BLaER1 treated with 17β-estradiol and CSF1 and Interleukin-3, amounts not matched to agents 10 nM and 100 nM (cell line): ENCODE measurements around the gene SH3BP2.

Experiments used
- H3K27ac ChIP-seq, 11 experiments: shearing (Covaris generic); formaldehyde crosslinking; 2 replicates each; pipeline ENCODE4 v1.8.1; 2022
- H3K27me3 ChIP-seq, 11 experiments: shearing (Covaris generic); formaldehyde crosslinking; 2 replicates each; pipeline ENCODE4 v1.8.1; 2022
- H3K36me3 ChIP-seq, 11 experiments: shearing (Covaris generic); formaldehyde crosslinking; 2 replicates each; pipeline ENCODE4 v1.8.1; 2022
- H3K4me1 ChIP-seq, 10 experiments: shearing (Covaris generic); formaldehyde crosslinking; 2 replicates each; pipeline ENCODE4 v1.8.1; 2022
- H3K4me2 ChIP-seq, 11 experiments: shearing (Covaris generic); formaldehyde crosslinking; 2 replicates each; pipeline ENCODE4 v1.8.1; 2022
- H3K4me3 ChIP-seq, 10 experiments: shearing (Covaris generic); formaldehyde crosslinking; 2 replicates each; pipeline ENCODE4 v1.8.1; 2022
- H3K9ac ChIP-seq, 11 experiments: shearing (Covaris generic); formaldehyde crosslinking; 2 replicates each; pipeline ENCODE4 v1.8.1; 2022
- H3K9me3 ChIP-seq, 11 experiments: shearing (Covaris generic); formaldehyde crosslinking; replicated peaks in 1 of 11; 2 replicates each; pipeline ENCODE4 v1.8.1; 2022
- H4K20me1 ChIP-seq, 11 experiments: shearing (Covaris generic); formaldehyde crosslinking; 2 replicates each; pipeline ENCODE4 v1.8.1; 2022
- Cebpa-rat ChIP-seq, 11 experiments: shearing (Covaris generic); IDR thresholded peaks; 2 replicates each; pipeline ENCODE4 v1.8.1; 2022

The SH3BP2 gene

GRCh38 chr4:2792711-2793585 lies at the start of gene SH3BP2:
TSS of gene SH3BP2 (plus strand) at chr4:2793085. CDS start at chr4:2820618, 27,533 bp downstream.
- Histone ChIP-seq H3K9ac (peak within 1 kb of the TSS; percentile 59 to 96 (median 73)), H4K20me1 (peaks cover 0 to 36% (median 6%) of the 10 kb centered on the region in 11 experiments; a peak in 9 of 22 replicates), H3K4me1 (peaks cover 88 to 97% (median 94%) of the 10 kb centered on the region in 10 experiments), H3K4me3 (peak within 1 kb of the TSS; percentile 54 to 88 (median 63)), H3K4me2 (peak within 1 kb of the TSS; percentile 93 to 100 (median 99)), H3K36me3 (peaks cover 0 to 24% (median 0%) of the 10 kb centered on the region in 11 experiments; a peak in 6 of 22 replicates), H3K27ac (peak within 1 kb of the TSS; percentile 25 to 93 (median 61); a peak in 20 of 22 replicates), H3K27me3 (peaks cover 0 to 13% (median 4%) of the 10 kb centered on the region in 11 experiments; a peak in 6 of 22 replicates), H3K9me3 (no peaks in the 10 kb centered on the region)
- TF ChIP-seq Cebpa-rat (IDR thresholded peaks at IDR 0.05), result no peak

GRCh38 chr4:2743518-2744445 lies 49.1 kb upstream of the SH3BP2 start:
- Histone ChIP-seq H3K4me2 (peak overlapping the region in 10 of 11 experiments; percentile 13 to 42 (median 30); a peak in 11 of 22 replicates), H3K4me3 (no peak overlapping the region), H3K9me3 (no peaks in the 10 kb centered on the region), H3K9ac (peak overlapping the region in 1 of 11 experiments; percentile 1; a peak in 1 of 22 replicates), H3K4me1 (peaks cover 65 to 78% (median 76%) of the 10 kb centered on the region in 10 experiments), H3K27me3 (no peaks in the 10 kb centered on the region), H3K36me3 (peaks cover 59 to 78% (median 68%) of the 10 kb centered on the region in 11 experiments), H4K20me1 (peaks cover 65 to 89% (median 79%) of the 10 kb centered on the region in 11 experiments; a peak in 21 of 22 replicates), H3K27ac (peak overlapping the region in 3 of 11 experiments; percentile 4 to 20 (median 12); a peak in 4 of 22 replicates)
- TF ChIP-seq Cebpa-rat (IDR thresholded peaks at IDR 0.05), result no peak

GRCh38 chr4:2744576-2745270 lies 48.2 kb upstream of the SH3BP2 start:
- peak overlapping the region in 5 of 11 experiments; percentile 66 to 81 (median 77); a peak in 7 of 22 replicates for H3K27ac ChIP-seq
- H3K4me3 ChIP-seq, result no peak overlapping the region
- peak overlapping the region in 6 of 11 experiments; percentile 84 to 95 (median 90); a peak in 8 of 22 replicates for H3K4me2 ChIP-seq
- H3K4me1 ChIP-seq, result peaks cover 75 to 86% (median 85%) of the 10 kb centered on the region in 10 experiments
- H3K9me3 ChIP-seq, result no peaks in the 10 kb centered on the region
- H4K20me1 ChIP-seq, result peaks cover 73 to 99% (median 89%) of the 10 kb centered on the region in 11 experiments; a peak in 21 of 22 replicates
- no peak for TF ChIP-seq Cebpa-rat (IDR thresholded peaks at IDR 0.05)
- peaks cover 61 to 83% (median 71%) of the 10 kb centered on the region in 11 experiments for H3K36me3 ChIP-seq
- no peaks in the 10 kb centered on the region for H3K27me3 ChIP-seq
- peak overlapping the region in 3 of 11 experiments; percentile 61 to 69 (median 66); a peak in 2 of 22 replicates for H3K9ac ChIP-seq

- H3K9me3 ChIP-seq, result no peaks in the 10 kb centered on the region
- peak overlapping the region; percentile 31 to 70 (median 61); a peak in 20 of 22 replicates for H3K9ac ChIP-seq
- H4K20me1 ChIP-seq, result peaks cover 75 to 99% (median 96%) of the 10 kb centered on the region in 11 experiments; a peak in 21 of 22 replicates
- peak overlapping the region in 2 of 10 experiments; percentile 17 to 24; a peak in 2 of 20 replicates for H3K4me3 ChIP-seq
- peak overlapping the region; percentile 34 to 81 (median 66); a peak in 20 of 22 replicates for H3K27ac ChIP-seq
- H3K27me3 ChIP-seq, result no peaks in the 10 kb centered on the region
- H3K36me3 ChIP-seq, result peaks cover 62 to 83% (median 71%) of the 10 kb centered on the region in 11 experiments
- H3K4me1 ChIP-seq, result peaks cover 75 to 91% (median 85%) of the 10 kb centered on the region in 10 experiments
- peak overlapping the region; percentile 83 to 95 (median 90) for H3K4me2 ChIP-seq
- no peak for TF ChIP-seq Cebpa-rat (IDR thresholded peaks at IDR 0.05)
Measured at GRCh38 chr4:2745516-2745915, 47.4 kb upstream of the SH3BP2 start.

- no peaks in the 10 kb centered on the region for H3K9me3 ChIP-seq
- H3K27me3 ChIP-seq, result no peaks in the 10 kb centered on the region
- H3K27ac ChIP-seq, result peak overlapping the region; percentile 44 to 81 (median 72); a peak in 21 of 22 replicates
- H3K4me2 ChIP-seq, result peak overlapping the region; percentile 83 to 95 (median 90)
- peaks cover 73 to 97% (median 87%) of the 10 kb centered on the region in 10 experiments for H3K4me1 ChIP-seq
- H3K4me3 ChIP-seq, result peak overlapping the region; percentile 5 to 57 (median 30); a peak in 16 of 20 replicates
- peaks cover 59 to 82% (median 74%) of the 10 kb centered on the region in 11 experiments for H3K36me3 ChIP-seq
- no peak for TF ChIP-seq Cebpa-rat (IDR thresholded peaks at IDR 0.05)
- peak overlapping the region; percentile 44 to 72 (median 64); a peak in 21 of 22 replicates for H3K9ac ChIP-seq
- H4K20me1 ChIP-seq, result peaks cover 80 to 100% (median 98%) of the 10 kb centered on the region in 11 experiments; a peak in 21 of 22 replicates
Measured at GRCh38 chr4:2745981-2746806, 46.7 kb upstream of the SH3BP2 start.

- Histone ChIP-seq H3K9ac (peak overlapping the region; percentile 44 to 72 (median 64); a peak in 20 of 22 replicates), H3K4me3 (peak overlapping the region; percentile 5 to 57 (median 30); a peak in 15 of 20 replicates), H3K27ac (peak overlapping the region; percentile 44 to 79 (median 66); a peak in 20 of 22 replicates), H3K36me3 (peaks cover 53 to 80% (median 68%) of the 10 kb centered on the region in 11 experiments), H3K27me3 (no peaks in the 10 kb centered on the region), H3K9me3 (no peaks in the 10 kb centered on the region), H4K20me1 (peaks cover 84 to 100% (median 98%) of the 10 kb centered on the region in 11 experiments; a peak in 21 of 22 replicates), H3K4me1 (peaks cover 65 to 97% (median 83%) of the 10 kb centered on the region in 10 experiments), H3K4me2 (peak overlapping the region; percentile 83 to 95 (median 90))
- no peak for TF ChIP-seq Cebpa-rat (IDR thresholded peaks at IDR 0.05)
Measured at GRCh38 chr4:2746891-2747695, 45.8 kb upstream of the SH3BP2 start.
